Dedifferentiated amniotic fluid mesenchymal stem cell (primary cell): Measurements from ENCODE around the gene SSPN.

Source experiments
- DNase-seq: peaks from one replicate; pipeline ENCODE4 v3.0.0-alpha.2; 2016; ENCODE audit errors: extremely low spot score

Gene SSPN

GRCh38 chr12:26187014-26187798 is 8.2 kb upstream of the SSPN start:
- no peak for DNase-seq

- DNase-seq = peak; percentile 54
These were observed 7.2 kb upstream of the SSPN start for GRCh38 chr12:26188127-26188526.

- no peak for DNase-seq
These were observed 6.7 kb upstream of the SSPN start for GRCh38 chr12:26188641-26189040.

- no peak for DNase-seq
These were observed 3.2 kb upstream of the SSPN start for GRCh38 chr12:26192142-26192541.

GRCh38 chr12:26193539-26193938 is 1.8 kb upstream of the SSPN start:
- no peak for DNase-seq

- DNase-seq = peak; percentile 39
These were observed 458 bp downstream of the SSPN start for GRCh38 chr12:26195641-26196420.

- DNase-seq = no peak
These were observed 996 bp downstream of the SSPN start for GRCh38 chr12:26196421-26196716.

- DNase-seq = no peak
These were observed 2.5 kb downstream of the SSPN start for GRCh38 chr12:26197832-26198231.

- DNase-seq = peak; percentile 74
These were observed 3.4 kb downstream of the SSPN start for GRCh38 chr12:26198742-26199141.

GRCh38 chr12:26203167-26203780 is 7.9 kb downstream of the SSPN start:
- no peak for DNase-seq

GRCh38 chr12:26204612-26205289 is 9.4 kb downstream of the SSPN start:
- DNase-seq = no peak

- no peak for DNase-seq
These were observed 9.9 kb downstream of the SSPN start for GRCh38 chr12:26205298-26205697.

GRCh38 chr12:26205941-26206340 is 10.6 kb downstream of the SSPN start:
- no peak for DNase-seq

- no peak for DNase-seq
These were observed 16.0 kb downstream of the SSPN start for GRCh38 chr12:26211331-26211730.

- DNase-seq = no peak
These were observed 17.0 kb downstream of the SSPN start for GRCh38 chr12:26212396-26212795.

- no peak for DNase-seq
These were observed 17.6 kb downstream of the SSPN start for GRCh38 chr12:26212988-26213387.

- DNase-seq = no peak
These were observed 18.7 kb downstream of the SSPN start for GRCh38 chr12:26214121-26214520.

- no peak for DNase-seq
These were observed 24.4 kb downstream of the SSPN start for GRCh38 chr12:26219736-26220135.

GRCh38 chr12:26224657-26225056 is 29.3 kb downstream of the SSPN start:
- no peak for DNase-seq

GRCh38 chr12:26226122-26226521 is 30.7 kb downstream of the SSPN start:
- no peak for DNase-seq

- DNase-seq = no peak
These were observed 31.4 kb downstream of the SSPN start for GRCh38 chr12:26226629-26227360.

GRCh38 chr12:26227361-26227745 is 32.0 kb downstream of the SSPN start:
- DNase-seq = no peak
